Upper lobe of left lung (tissue), 6 donors: Measurements from ENCODE around the gene VWA8. TPM values are rescaled to one million over a fixed set of nuclear protein-coding genes. Genes with fewer than 3 reads are reported as not detected.

Experiments
- ATAC-seq, 2 donors: fragments of 200-7000 bp; cut with Tn5 transposase; one replicate each; pipeline ENCODE4 v1.9.1; 2022; ENCODE audit warnings: mild to moderate bottlenecking in 2 of 2, moderate library complexity in 2 of 2; ENCODE audit not compliant: low FRiP score in 2 of 2
- DNase-seq, 2 donors: peaks; one replicate each; pipeline ENCODE4 v3.0.0-alpha.2; 2019 to 2020
- H3K27ac ChIP-seq, 4 donors: fragments of 200-600 bp; sonication (generic); one replicate each; pipeline ENCODE4 v1.5.1; 2016 to 2019
- H3K27me3 ChIP-seq, 4 donors: fragments of 200-600 bp; sonication (generic); one replicate each; pipeline ENCODE4 v1.5.1; 2017 to 2019
- H3K36me3 ChIP-seq, 4 donors: fragments of 200-600 bp; sonication (generic); one replicate each; pipeline ENCODE4 v1.5.1; 2016 to 2019
- H3K4me1 ChIP-seq, 4 donors: fragments of 200-600 bp; sonication (generic); one replicate each; pipeline ENCODE4 v1.5.1; 2018 to 2019
- H3K4me3 ChIP-seq, 4 donors: fragments of 200-600 bp; sonication (generic); one replicate each; pipeline ENCODE4 v1.5.1; 2017 to 2019; ENCODE audit warnings: mild to moderate bottlenecking in 2 of 4, moderate library complexity in 1 of 4
- H3K9me3 ChIP-seq, 4 donors: fragments of 200-600 bp; sonication (generic); one replicate each; pipeline ENCODE4 v1.5.1; 2018 to 2019
- EP300 ChIP-seq, 4 donors: sonication (generic); formaldehyde crosslinking; IDR thresholded peaks; one replicate each; pipeline ENCODE4 v1.5.1; 2017; ENCODE audit warnings: antibody characterized with exemption in 4 of 4, control low read depth in 2 of 4
- POLR2A ChIP-seq, 4 donors: fragments of 450-650 bp; IDR thresholded peaks; one replicate each; pipeline ENCODE4 v1.5.1; 2016 to 2017; ENCODE audit warnings: antibody characterized with exemption in 4 of 4, mild to moderate bottlenecking in 2 of 4
- POLR2AphosphoS5 ChIP-seq, 2 donors: sonication (generic); formaldehyde crosslinking; IDR thresholded peaks; one replicate each; pipeline ENCODE4 v1.5.1; 2017; ENCODE audit warnings: antibody characterized with exemption in 2 of 2
- WGBS, 2 donors: methylation state at CpG; one replicate each; pipeline ENCODE4 v1.1.5; 2017 to 2018; 5-methylcytosine and 5-hydroxymethylcytosine counted together
- total RNA-seq, 6 donors: library from RNA; depleted of rRNA in 4 of 6; stranded (reverse); fragments of >200 nt in 4 of 6; gene quantifications; one replicate each; pipeline versions ENCODE4 v1.1.0 to v1.2.1, GENCODE V29; 2016 to 2021
- TF ChIP-seq, protein P1 (sequence below), 6 experiments: fragments of 450-650 bp in 4 of 6; fragments of 200-600 bp in 2 of 6; sonication (generic) in 2 of 6; IDR thresholded peaks; one replicate each; pipeline ENCODE4 v1.5.1; 2016 to 2019; ENCODE audit warnings: antibody characterized with exemption in 6 of 6
- donor health status: DM: no; HTN: no; CAD: no; lungs with moderate emphysema.
- donor health status: DM: no; HTN: yes; CAD: no; lungs with severe emphysema.

The VWA8 gene
- total RNA-seq, 6 donors from 2014 or later, result 15.0 to 39.8 (median 16.9) TPM

DNA sequence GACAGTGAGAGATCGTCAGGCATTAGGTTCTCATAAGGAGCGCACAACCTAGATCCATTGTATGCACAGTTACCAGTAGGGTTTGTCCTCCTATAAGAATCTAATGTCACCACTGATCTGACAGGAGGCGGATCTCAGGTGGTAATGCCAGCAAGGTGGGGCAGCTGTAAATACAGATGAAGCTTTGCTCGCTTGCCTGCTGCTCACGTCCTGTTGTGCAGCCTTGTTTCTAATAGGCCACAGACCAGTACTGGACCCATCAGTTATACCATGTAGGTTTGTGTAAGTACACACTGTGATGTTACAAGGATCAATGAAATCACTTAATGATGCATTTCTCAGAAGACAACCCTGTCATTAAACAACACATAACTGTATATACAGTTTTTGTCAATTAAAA, 23.5 kb downstream of the VWA8 start:
- Histone ChIP-seq H3K4me1 (no peaks in the 10 kb centered on the region), H3K9me3 (no peaks in the 10 kb centered on the region), H3K36me3 (no peaks in the 10 kb centered on the region), H3K4me3 (no peak overlapping the region), H3K27ac (no peak overlapping the region), H3K27me3 (no peaks in the 10 kb centered on the region)
- no peak for ATAC-seq
- TF ChIP-seq, protein P1, sequence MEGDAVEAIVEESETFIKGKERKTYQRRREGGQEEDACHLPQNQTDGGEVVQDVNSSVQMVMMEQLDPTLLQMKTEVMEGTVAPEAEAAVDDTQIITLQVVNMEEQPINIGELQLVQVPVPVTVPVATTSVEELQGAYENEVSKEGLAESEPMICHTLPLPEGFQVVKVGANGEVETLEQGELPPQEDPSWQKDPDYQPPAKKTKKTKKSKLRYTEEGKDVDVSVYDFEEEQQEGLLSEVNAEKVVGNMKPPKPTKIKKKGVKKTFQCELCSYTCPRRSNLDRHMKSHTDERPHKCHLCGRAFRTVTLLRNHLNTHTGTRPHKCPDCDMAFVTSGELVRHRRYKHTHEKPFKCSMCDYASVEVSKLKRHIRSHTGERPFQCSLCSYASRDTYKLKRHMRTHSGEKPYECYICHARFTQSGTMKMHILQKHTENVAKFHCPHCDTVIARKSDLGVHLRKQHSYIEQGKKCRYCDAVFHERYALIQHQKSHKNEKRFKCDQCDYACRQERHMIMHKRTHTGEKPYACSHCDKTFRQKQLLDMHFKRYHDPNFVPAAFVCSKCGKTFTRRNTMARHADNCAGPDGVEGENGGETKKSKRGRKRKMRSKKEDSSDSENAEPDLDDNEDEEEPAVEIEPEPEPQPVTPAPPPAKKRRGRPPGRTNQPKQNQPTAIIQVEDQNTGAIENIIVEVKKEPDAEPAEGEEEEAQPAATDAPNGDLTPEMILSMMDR (IDR thresholded peaks at IDR 0.05), result no peak
- no peak for TF ChIP-seq POLR2AphosphoS5 (IDR thresholded peaks at IDR 0.05)
- no peak for TF ChIP-seq EP300 (IDR thresholded peaks at IDR 0.05)
- no peak for TF ChIP-seq POLR2A (IDR thresholded peaks at IDR 0.05)
- no peak for DNase-seq
- 95% methylated on average over 5 of the region's 5 CpGs for WGBS, 2 donors

DNA sequence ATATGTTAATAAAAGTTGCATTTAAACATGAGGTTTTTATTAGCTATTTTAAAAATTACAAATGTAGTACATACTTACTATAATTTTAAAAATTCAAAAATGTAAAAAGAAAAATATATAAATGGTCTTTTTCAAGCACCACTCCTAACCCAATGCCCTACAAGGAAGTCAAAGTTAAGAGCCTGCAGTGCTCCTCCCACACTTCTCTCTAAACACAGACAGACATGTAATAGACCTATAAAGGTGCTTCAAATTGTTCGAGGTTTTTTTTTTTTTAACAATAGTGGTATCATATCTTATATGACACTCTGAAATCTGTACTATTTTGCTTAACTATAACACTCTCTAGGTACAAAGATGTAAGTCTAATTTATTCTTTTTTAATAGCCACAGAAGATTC, 25.4 kb downstream of the VWA8 start:
- Histone ChIP-seq H3K4me1 (no peaks in the 10 kb centered on the region), H3K9me3 (no peaks in the 10 kb centered on the region), H3K27ac (no peak overlapping the region), H3K4me3 (no peak overlapping the region), H3K27me3 (no peaks in the 10 kb centered on the region), H3K36me3 (no peaks in the 10 kb centered on the region)
- ATAC-seq (no peak), DNase-seq (no peak)
- TF ChIP-seq POLR2AphosphoS5 (IDR thresholded peaks at IDR 0.05) (no peak), POLR2A (IDR thresholded peaks at IDR 0.05) (no peak)
- TF ChIP-seq, protein P1 (IDR thresholded peaks at IDR 0.05), result no peak
- 63 to 73% methylated on average over 1 of the region's 1 CpG for WGBS, 2 donors

DNA sequence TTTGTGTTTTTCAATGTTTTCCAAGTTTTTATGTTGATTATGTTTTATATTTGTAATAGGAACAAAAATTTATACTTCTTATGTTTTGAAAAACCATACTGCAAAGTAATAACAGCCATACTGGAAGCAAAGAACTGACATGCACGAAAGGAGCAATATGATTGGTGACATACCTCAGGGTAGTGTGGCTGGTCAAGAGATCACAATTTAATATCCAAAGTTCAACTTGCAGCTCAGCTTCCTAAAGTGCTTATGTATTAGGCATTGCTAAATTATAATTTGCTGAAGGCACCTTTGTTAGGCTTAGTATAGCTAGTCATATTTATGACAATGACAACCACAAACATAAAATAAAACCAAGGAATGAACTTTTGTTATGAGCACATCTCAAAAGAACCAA, 25.9 kb downstream of the VWA8 start:
- ATAC-seq (no peak), DNase-seq (no peak)
- no peak overlapping the region for H3K4me3 ChIP-seq
- TF ChIP-seq POLR2A (IDR thresholded peaks at IDR 0.05), result no peak
- TF ChIP-seq, protein P1 (IDR thresholded peaks at IDR 0.05), result no peak
- no peak for TF ChIP-seq POLR2AphosphoS5 (IDR thresholded peaks at IDR 0.05)
- no peak for TF ChIP-seq EP300 (IDR thresholded peaks at IDR 0.05)
- H3K27ac ChIP-seq, result no peak overlapping the region
- no peaks in the 10 kb centered on the region for H3K9me3 ChIP-seq
- H3K27me3 ChIP-seq, result no peaks in the 10 kb centered on the region
- H3K36me3 ChIP-seq, result no peaks in the 10 kb centered on the region
- WGBS, 2 donors, result 97 to 100% methylated on average over 1 of the region's 1 CpG
- no peaks in the 10 kb centered on the region for H3K4me1 ChIP-seq

DNA sequence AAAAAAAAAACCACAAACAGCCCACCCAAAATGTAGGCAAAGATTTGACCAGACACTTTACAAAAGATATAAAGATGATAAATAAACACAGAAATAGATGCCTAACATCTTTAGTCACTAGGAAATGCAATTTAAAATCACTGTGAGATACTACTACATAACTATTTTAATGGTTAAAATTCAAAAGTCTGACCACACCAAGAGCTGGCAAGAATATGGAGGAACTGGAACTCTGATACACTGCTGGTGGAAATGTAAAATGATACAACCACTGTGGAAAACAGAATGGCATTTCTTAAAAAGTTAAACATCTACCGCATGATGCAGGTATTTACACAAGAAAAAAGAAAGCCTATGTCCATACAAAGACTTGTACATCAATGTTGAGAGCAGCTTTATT, 26.8 kb downstream of the VWA8 start:
- ATAC-seq, result no peak
- H3K4me3 ChIP-seq, result no peak overlapping the region

DNA sequence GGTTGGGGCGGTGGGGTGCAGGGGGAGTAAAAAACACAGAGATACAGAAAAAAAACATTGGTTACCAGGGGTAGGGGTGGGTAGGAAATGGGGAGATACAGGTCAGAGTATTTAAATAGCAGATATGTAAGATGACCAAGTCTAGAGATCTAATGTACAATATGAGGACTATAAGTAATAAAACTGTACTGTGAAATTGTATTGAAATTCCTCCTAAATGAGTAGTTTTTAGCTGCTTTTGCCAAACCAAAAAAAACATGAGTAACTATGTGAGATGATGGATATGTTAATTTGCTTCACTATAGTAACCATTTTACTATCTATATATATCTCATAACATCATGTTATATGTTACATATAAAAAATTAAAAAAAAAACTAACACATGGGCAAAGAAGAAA, 29.6 kb downstream of the VWA8 start:
- Histone ChIP-seq H3K4me3 (no peak overlapping the region), H3K9me3 (no peaks in the 10 kb centered on the region), H3K27me3 (no peaks in the 10 kb centered on the region), H3K27ac (no peak overlapping the region), H3K4me1 (peaks cover 0 to 6% (median 2%) of the 10 kb centered on the region in 4 donors), H3K36me3 (no peaks in the 10 kb centered on the region)
- TF ChIP-seq POLR2AphosphoS5 (IDR thresholded peaks at IDR 0.05) (no peak), EP300 (IDR thresholded peaks at IDR 0.05) (no peak), POLR2A (IDR thresholded peaks at IDR 0.05) (no peak)
- TF ChIP-seq, protein P1 (IDR thresholded peaks at IDR 0.05), result no peak
- 93% methylated on average over 1 of the region's 1 CpG for WGBS, 2 donors
- ATAC-seq (no peak), DNase-seq (no peak)

More for the DNA sequence above, 26.8 kb downstream of the VWA8 start:
- 97 to 100% methylated on average over 1 of the region's 1 CpG for WGBS, 2 donors
- no peaks in the 10 kb centered on the region for H3K27me3 ChIP-seq
- H3K36me3 ChIP-seq, result no peaks in the 10 kb centered on the region
- H3K9me3 ChIP-seq, result no peaks in the 10 kb centered on the region
- no peaks in the 10 kb centered on the region for H3K4me1 ChIP-seq
- H3K27ac ChIP-seq, result no peak overlapping the region
- TF ChIP-seq EP300 (IDR thresholded peaks at IDR 0.05) (no peak), POLR2A (IDR thresholded peaks at IDR 0.05) (no peak), POLR2AphosphoS5 (IDR thresholded peaks at IDR 0.05) (no peak)
- TF ChIP-seq, protein P1 (IDR thresholded peaks at IDR 0.05), result no peak
- DNase-seq, result no peak
